Sigmoid colon (tissue), 7 donors: ENCODE results near the gene ROBO1. TPM values are rescaled to one million over a fixed set of nuclear protein-coding genes. Genes with fewer than 3 reads are reported as not detected.

ENCODE experiments used
- DNase-seq: peaks from one replicate; pipeline ENCODE4 v3.0.0-alpha.2; 2019
- H3K27ac ChIP-seq, 4 donors: fragments of 200-600 bp; sonication (generic); one replicate each; pipeline ENCODE4 v1.5.1; 2016 to 2019; ENCODE audit warnings: mild to moderate bottlenecking in 1 of 4
- H3K27me3 ChIP-seq, 3 donors: fragments of 200-600 bp; sonication (generic); one replicate each; pipeline ENCODE4 v1.5.1; 2019; ENCODE audit warnings: mild to moderate bottlenecking in 1 of 3
- H3K36me3 ChIP-seq, 4 donors: fragments of 200-600 bp; sonication (generic); one replicate each; pipeline ENCODE4 v1.5.1; 2016 to 2019
- H3K4me1 ChIP-seq, 4 donors: fragments of 200-600 bp; sonication (generic); one replicate each; pipeline ENCODE4 v1.5.1; 2017 to 2019
- H3K4me3 ChIP-seq, 4 donors: fragments of 200-600 bp; sonication (generic); one replicate each; pipeline ENCODE4 v1.5.1; 2017 to 2019; ENCODE audit warnings: mild to moderate bottlenecking in 2 of 4, moderate library complexity in 1 of 4
- H3K9me3 ChIP-seq, 4 donors: fragments of 200-600 bp in 3 of 4; sonication (generic) in 3 of 4; one replicate each; pipeline versions ENCODE4 v1.5.1 to v1.6.1; 2013 to 2019
- CTCF ChIP-seq, 4 experiments: fragments of 450-650 bp in 3 of 4; fragments of 200-600 bp in 1 of 4; IDR thresholded peaks; one replicate each; pipeline ENCODE4 v1.5.1; 2016 to 2019; ENCODE audit warnings: antibody characterized with exemption in 4 of 4, mild to moderate bottlenecking in 3 of 4, moderate library complexity in 2 of 4
- EP300 ChIP-seq, 4 donors: sonication (generic); formaldehyde crosslinking; IDR thresholded peaks; one replicate each; pipeline ENCODE4 v1.6.1; 2017; ENCODE audit warnings: antibody characterized with exemption in 4 of 4
- POLR2A ChIP-seq, 2 donors: fragments of 450-650 bp; IDR thresholded peaks; one replicate each; pipeline ENCODE4 v1.6.1; 2016; ENCODE audit warnings: antibody characterized with exemption in 2 of 2, mild to moderate bottlenecking in 2 of 2, moderate library complexity in 2 of 2
- POLR2AphosphoS5 ChIP-seq, 4 donors: sonication (generic); formaldehyde crosslinking; IDR thresholded peaks; one replicate each; pipeline ENCODE4 v1.6.1; 2017; ENCODE audit warnings: antibody characterized with exemption in 4 of 4
- WGBS, 2 donors: extraction: QIAGEN DNeasy Blood & Tissue Kit; methylation state at CpG; one replicate each; pipeline ENCODE4 v1.1.7; 2013; 5-methylcytosine and 5-hydroxymethylcytosine counted together
- intact Hi-C: fragments of 100-400 bp; cut with DNase I; formaldehyde crosslinking; loops from one replicate; pipeline ENCODE4 v1.15.1; 2023
- polyA plus RNA-seq, 3 donors: library from polyadenylated mRNA; stranded (reverse); fragments of 200-250 nt; gene quantifications; one replicate each; pipeline ENCODE4 v1.2.3, GENCODE V29; 2013
- total RNA-seq, 4 donors: library from RNA; depleted of rRNA; stranded (reverse); fragments of >200 nt; gene quantifications; one replicate each; pipeline ENCODE4 v1.1.0, GENCODE V29; 2016
- donor health status: healthy with polysubstance abuse.
- donor health status: Bipolar disorder and iron deficiency.
- donor health status: healthy.

Gene ROBO1
- total and polyA plus RNA-seq, 7 donors, result 0.69 to 45.7 (median 32.4) TPM

DNA sequence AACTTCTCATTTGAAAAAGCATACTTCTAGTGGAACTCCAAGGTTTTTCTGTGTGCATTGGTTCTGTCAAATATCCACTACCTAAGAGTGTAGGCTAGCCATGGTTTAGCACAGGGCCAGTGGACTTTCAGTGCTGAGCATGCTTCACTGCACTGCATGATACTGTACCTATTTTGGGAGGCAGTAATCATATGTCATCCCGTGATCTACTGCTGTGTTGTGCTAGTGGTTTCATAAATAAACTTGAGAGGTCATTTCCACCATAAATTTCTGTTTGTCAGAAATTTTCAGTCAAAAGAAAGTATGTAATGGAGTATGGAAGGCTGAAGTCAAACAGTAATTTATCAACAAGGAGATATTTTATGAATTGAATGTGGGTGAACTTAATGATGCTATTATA is 203.6 kb downstream of the ROBO1 start:
- no peaks in the 10 kb centered on the region for H3K9me3 ChIP-seq
- no peak for DNase-seq
- H3K4me1 ChIP-seq, result no peaks in the 10 kb centered on the region
- H3K4me3 ChIP-seq, result no peak overlapping the region
- H3K27ac ChIP-seq, result no peak overlapping the region
- intact Hi-C loops, result no loop called here
- H3K27me3 ChIP-seq, result no peaks in the 10 kb centered on the region
- TF ChIP-seq POLR2A (IDR thresholded peaks at IDR 0.05) (no peak), CTCF (IDR thresholded peaks at IDR 0.05) (no peak), EP300 (IDR thresholded peaks at IDR 0.05) (no peak), POLR2AphosphoS5 (IDR thresholded peaks at IDR 0.05) (no peak)
- no peaks in the 10 kb centered on the region for H3K36me3 ChIP-seq
- WGBS, 2 donors, result 40 to 45% methylated on average over 1 of the region's 1 CpG

GRCh38 chr3:79560698-79561097 is 207.1 kb downstream of the ROBO1 start:
- Histone ChIP-seq H3K27ac (no peak overlapping the region), H3K36me3 (no peaks in the 10 kb centered on the region), H3K4me1 (no peaks in the 10 kb centered on the region), H3K4me3 (no peak overlapping the region), H3K27me3 (no peaks in the 10 kb centered on the region), H3K9me3 (no peaks in the 10 kb centered on the region)
- TF ChIP-seq POLR2A (IDR thresholded peaks at IDR 0.05), result no peak
- TF ChIP-seq EP300 (IDR thresholded peaks at IDR 0.05), result no peak
- TF ChIP-seq CTCF (IDR thresholded peaks at IDR 0.05), result no peak
- no peak for TF ChIP-seq POLR2AphosphoS5 (IDR thresholded peaks at IDR 0.05)
- intact Hi-C loops, result no loop called here
- WGBS, 2 donors, result 76 to 79% methylated on average over 4 of the region's 4 CpGs
- DNase-seq, result no peak

GRCh38 chr3:79558943-79559342 is 208.9 kb downstream of the ROBO1 start:
- WGBS, 2 donors, result 49 to 70% methylated on average over 6 of the region's 6 CpGs

GRCh38 chr3:79555655-79556054 is 212.1 kb downstream of the ROBO1 start:
- DNase-seq, result no peak
- H3K36me3 ChIP-seq, result no peaks in the 10 kb centered on the region
- no peak overlapping the region for H3K27ac ChIP-seq
- 85 to 88% methylated on average over 1 of the region's 1 CpG for WGBS, 2 donors
- H3K4me1 ChIP-seq, result no peaks in the 10 kb centered on the region
- no peaks in the 10 kb centered on the region for H3K9me3 ChIP-seq
- no peaks in the 10 kb centered on the region for H3K27me3 ChIP-seq
- H3K4me3 ChIP-seq, result no peak overlapping the region
- TF ChIP-seq CTCF (IDR thresholded peaks at IDR 0.05) (no peak), POLR2AphosphoS5 (IDR thresholded peaks at IDR 0.05) (no peak), POLR2A (IDR thresholded peaks at IDR 0.05) (no peak), EP300 (IDR thresholded peaks at IDR 0.05) (no peak)
- intact Hi-C loops, result no loop called here

More at GRCh38 chr3:79558943-79559342, 208.9 kb downstream of the ROBO1 start:
- no peaks in the 10 kb centered on the region for H3K4me1 ChIP-seq
- H3K27me3 ChIP-seq, result no peaks in the 10 kb centered on the region
- H3K4me3 ChIP-seq, result no peak overlapping the region
- H3K9me3 ChIP-seq, result no peaks in the 10 kb centered on the region
- TF ChIP-seq EP300 (IDR thresholded peaks at IDR 0.05) (no peak), CTCF (IDR thresholded peaks at IDR 0.05) (no peak), POLR2A (IDR thresholded peaks at IDR 0.05) (no peak), POLR2AphosphoS5 (IDR thresholded peaks at IDR 0.05) (no peak)
- no peak for DNase-seq
- intact Hi-C loops, result no loop called here
- H3K36me3 ChIP-seq, result no peaks in the 10 kb centered on the region
- H3K27ac ChIP-seq, result no peak overlapping the region

- Histone ChIP-seq H3K4me1 (no peaks in the 10 kb centered on the region), H3K9me3 (no peaks in the 10 kb centered on the region), H3K27ac (no peak overlapping the region), H3K36me3 (no peaks in the 10 kb centered on the region), H3K4me3 (no peak overlapping the region), H3K27me3 (no peaks in the 10 kb centered on the region)
- TF ChIP-seq CTCF (IDR thresholded peaks at IDR 0.05) (no peak), POLR2AphosphoS5 (IDR thresholded peaks at IDR 0.05) (no peak), EP300 (IDR thresholded peaks at IDR 0.05) (no peak), POLR2A (IDR thresholded peaks at IDR 0.05) (no peak)
- intact Hi-C loops, result no loop called here
- DNase-seq, result no peak
- WGBS, 2 donors, result 19 to 53% methylated on average over 4 of the region's 4 CpGs
These were observed 215.8 kb downstream of the ROBO1 start for GRCh38 chr3:79551997-79552396.
